RWPE1 (cell line): Measurements from ENCODE around the gene ARHGAP1.

ENCODE experiments used
- CTCF ChIA-PET: fragments of 350-600 bp; sonication (Branson Sonifier 250); formaldehyde crosslinking; extraction: SDS; loops from one replicate; lab custom pipeline; 2021; lab: Yijun Ruan, JAX
- POLR2A ChIA-PET: fragments of 400-600 bp; formaldehyde crosslinking; extraction: SDS; loops from one replicate; lab custom pipeline; 2020; ENCODE audit warnings: antibody characterized with exemption; ENCODE audit not compliant: low non-redundant PET; lab: Yijun Ruan, JAX
- DNase-seq: peaks from one replicate; pipeline ENCODE4 v3.0.0; 2012; ENCODE audit warnings: low spot score
- H3K27ac ChIP-seq: fragments of 450-650 bp; 2 replicates; pipeline ENCODE4 v1.5.1; 2017
- CTCF ChIP-seq: fragments of 450-650 bp; conservative IDR thresholded peaks from 2 replicates; pipeline ENCODE4 v1.5.1; 2017; ENCODE audit warnings: low read depth, mild to moderate bottlenecking

Gene ARHGAP1

GRCh38 chr11:46662366-46662765, 38.1 kb downstream of the ARHGAP1 start:
- DNase-seq = no peak
- no peak for TF ChIP-seq CTCF
- ChIA-PET CTCF (no interaction called here), POLR2A (no interaction called here)
- no peak overlapping the region for H3K27ac ChIP-seq

GRCh38 chr11:46661836-46662235, 38.6 kb downstream of the ARHGAP1 start:
- ChIA-PET POLR2A (no interaction called here), CTCF (no interaction called here)
- no peak for TF ChIP-seq CTCF
- no peak overlapping the region for H3K27ac ChIP-seq
- DNase-seq = no peak

- TF ChIP-seq CTCF = no peak
- no peak overlapping the region for H3K27ac ChIP-seq
- CTCF ChIA-PET = no interaction called here
- DNase-seq = no peak
- POLR2A ChIA-PET = no interaction called here
Observed at GRCh38 chr11:46659908-46660307, 40.5 kb downstream of the ARHGAP1 start.

- DNase-seq = no peak
- H3K27ac ChIP-seq = no peak overlapping the region
- ChIA-PET CTCF (interaction anchor here (0.7 kb wide), 1 partner anchor 64 kb away, joined by 3 read pairs; no protein-coding TSS in a partner anchor), POLR2A (no interaction called here)
- TF ChIP-seq CTCF = no peak
Observed at GRCh38 chr11:46658259-46658658, 42.2 kb downstream of the ARHGAP1 start.

GRCh38 chr11:46657186-46657585, 43.2 kb downstream of the ARHGAP1 start:
- TF ChIP-seq CTCF = no peak
- DNase-seq = no peak
- no peak overlapping the region for H3K27ac ChIP-seq
- ChIA-PET CTCF (interaction anchor here (0.6 kb wide), 1 partner anchor 419 kb away, joined by 4 read pairs; no protein-coding TSS in a partner anchor), POLR2A (no interaction called here)

- H3K27ac ChIP-seq = 0 out of 2 replicates have a peak overlapping the region, but pooled peaks have one; percentile 15
- ChIA-PET CTCF (no interaction called here), POLR2A (interaction anchor here (0.6 kb wide), 1 partner anchor 13 kb away, joined by 3 read pairs; no protein-coding TSS in a partner anchor)
- DNase-seq = no peak
- no peak for TF ChIP-seq CTCF
Observed at GRCh38 chr11:46655631-46656030, 44.8 kb downstream of the ARHGAP1 start.
